ENCODE results near the gene ZNF19.
"Not testable (repeated sequence)": the region's sequence is repeated elsewhere in the genome, so short reads cannot be mapped to it uniquely, and the experiment has no call there.

Gene ZNF19

DNA sequence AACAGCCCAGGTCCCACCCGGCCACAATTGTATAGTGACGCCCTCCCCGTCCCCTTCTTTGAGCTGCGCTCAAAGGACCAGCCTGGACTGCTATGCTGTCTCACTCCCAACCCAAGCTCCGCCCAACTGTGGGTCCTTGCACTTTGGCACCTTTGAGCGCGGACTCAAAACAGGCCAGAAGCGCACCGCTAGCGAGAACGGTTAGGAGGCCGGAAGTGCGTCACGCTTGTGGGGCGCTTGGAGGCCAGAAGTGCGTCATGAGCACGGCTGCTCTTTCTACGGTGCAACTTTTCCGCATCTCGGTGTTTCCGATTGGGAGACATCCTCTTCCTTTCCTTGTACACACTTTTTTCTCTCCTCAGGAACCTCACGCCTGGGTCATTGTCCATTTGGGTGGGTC is at the start of gene ZNF19:
ZNF19 (minus strand) TSS at position 203 of the 400 bp plus-strand sequence. CDS start 7,210 bp downstream, outside the sequence.
- DNase-seq, result no peak

- no peak for DNase-seq
Observed at GRCh38 chr16:71537643-71538042, 48.5 kb upstream of the ZNF19 start.

DNA sequence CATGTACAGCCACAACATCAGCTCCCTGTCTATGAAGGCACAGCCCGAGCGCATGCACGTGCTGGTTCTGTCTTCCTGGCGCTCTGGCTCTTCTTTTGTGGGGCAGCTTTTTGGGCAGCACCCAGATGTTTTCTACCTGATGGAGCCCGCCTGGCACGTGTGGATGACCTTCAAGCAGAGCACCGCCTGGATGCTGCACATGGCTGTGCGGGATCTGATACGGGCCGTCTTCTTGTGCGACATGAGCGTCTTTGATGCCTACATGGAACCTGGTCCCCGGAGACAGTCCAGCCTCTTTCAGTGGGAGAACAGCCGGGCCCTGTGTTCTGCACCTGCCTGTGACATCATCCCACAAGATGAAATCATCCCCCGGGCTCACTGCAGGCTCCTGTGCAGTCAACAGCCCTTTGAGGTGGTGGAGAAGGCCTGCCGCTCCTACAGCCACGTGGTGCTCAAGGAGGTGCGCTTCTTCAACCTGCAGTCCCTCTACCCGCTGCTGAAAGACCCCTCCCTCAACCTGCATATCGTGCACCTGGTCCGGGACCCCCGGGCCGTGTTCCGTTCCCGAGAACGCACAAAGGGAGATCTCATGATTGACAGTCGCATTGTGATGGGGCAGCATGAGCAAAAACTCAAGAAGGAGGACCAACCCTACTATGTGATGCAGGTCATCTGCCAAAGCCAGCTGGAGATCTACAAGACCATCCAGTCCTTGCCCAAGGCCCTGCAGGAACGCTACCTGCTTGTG is 47.8 kb upstream of the ZNF19 start:
- no peak for DNase-seq

GRCh38 chr16:71532366-71532765 is 43.2 kb upstream of the ZNF19 start:
- no peak for DNase-seq

- DNase-seq, result no peak
Observed at GRCh38 chr16:71528863-71529262, 39.7 kb upstream of the ZNF19 start.

DNA sequence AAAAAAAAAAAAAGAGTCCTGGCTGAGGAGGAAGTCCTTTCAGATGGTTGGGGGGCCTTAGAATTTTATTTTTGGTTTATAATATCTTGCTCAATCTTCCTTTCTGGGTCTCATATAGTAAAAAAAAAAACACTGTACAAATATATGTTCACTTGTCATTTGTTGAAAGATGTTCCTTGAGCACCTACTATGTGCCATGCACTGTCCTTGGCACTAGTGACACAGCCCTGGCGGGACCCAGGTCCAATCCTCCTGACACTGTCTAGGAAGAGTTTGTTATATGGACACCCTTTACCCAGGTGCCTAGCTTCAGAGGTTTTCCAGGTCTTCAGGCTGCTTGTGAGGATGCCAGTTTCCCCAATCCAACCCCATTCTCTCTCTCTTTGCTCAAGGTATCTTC is 39.1 kb upstream of the ZNF19 start:
- no peak for DNase-seq

- no peak for DNase-seq
Observed at GRCh38 chr16:71526111-71526631, 37.0 kb upstream of the ZNF19 start, which contains the start of gene CHST4. CHST4 (plus strand) TSS chr16:71526426; CDS start chr16:71536678, 10,252 bp downstream.

DNA sequence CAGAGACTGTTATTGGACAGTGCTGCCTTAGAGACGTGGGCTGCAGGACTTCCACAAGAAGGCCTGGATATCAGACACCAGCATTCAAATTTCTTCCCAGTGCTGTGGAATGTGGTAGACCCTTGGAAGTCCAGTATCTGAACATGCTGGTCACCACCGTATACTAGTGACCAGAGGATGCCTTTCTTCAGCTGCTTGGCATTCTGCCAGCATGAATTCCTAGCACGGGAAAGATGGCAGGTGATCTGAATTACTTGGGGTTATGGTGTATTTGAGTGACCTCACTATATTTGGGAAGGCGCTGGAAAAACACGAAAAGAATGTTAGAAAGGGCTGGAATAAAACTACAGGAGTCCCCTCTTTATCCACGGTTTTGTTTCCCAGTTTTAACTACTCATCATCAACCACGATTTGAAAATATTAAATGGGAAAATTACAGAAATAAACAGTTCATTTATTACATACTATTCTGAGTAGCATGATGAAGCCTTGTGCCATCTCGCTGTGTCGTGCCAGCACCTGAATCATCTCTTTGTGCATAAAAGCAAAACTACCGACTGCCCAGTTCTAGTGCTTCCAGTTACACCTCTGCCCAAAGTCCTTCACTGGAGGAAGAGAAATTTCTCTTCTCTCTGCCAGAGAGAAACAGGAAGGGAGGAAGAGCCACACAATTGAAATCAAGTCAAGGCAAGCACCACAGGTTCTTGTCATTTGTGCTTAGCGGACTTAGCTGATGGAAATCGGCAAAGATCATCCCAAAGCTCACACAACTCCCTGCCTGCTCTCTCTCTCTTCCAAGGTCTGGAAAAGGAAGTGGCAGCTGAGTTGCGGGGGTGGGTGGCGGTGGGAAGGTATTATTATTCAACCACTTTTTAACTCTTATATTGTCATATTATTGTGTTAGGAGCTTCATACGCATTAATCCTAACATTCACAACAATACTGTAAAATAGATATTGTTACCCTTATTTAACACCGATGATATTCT is 35.7 kb upstream of the ZNF19 start:
- no peak for DNase-seq

GRCh38 chr16:71520550-71520949 is 31.4 kb upstream of the ZNF19 start:
- DNase-seq, result no peak

DNA sequence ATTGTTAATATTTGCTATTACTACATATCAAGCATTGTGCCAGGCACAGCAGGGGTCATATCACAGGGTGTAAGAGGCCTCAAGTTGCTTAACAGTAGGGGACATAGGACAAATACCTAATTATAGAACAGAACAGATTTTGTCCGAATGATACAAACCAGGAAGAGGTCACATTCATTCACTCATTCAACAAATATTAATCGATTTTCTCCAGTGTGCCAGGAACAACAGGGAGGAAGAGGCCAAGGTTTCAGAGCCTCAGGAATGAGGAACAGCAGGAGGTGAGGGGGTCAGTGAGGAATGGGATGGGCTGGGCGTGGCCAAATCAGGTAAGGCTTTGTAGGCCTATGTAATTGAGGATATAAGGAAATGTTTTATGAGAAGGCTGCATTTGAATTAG is 25.9 kb upstream of the ZNF19 start:
- no peak for DNase-seq

DNA sequence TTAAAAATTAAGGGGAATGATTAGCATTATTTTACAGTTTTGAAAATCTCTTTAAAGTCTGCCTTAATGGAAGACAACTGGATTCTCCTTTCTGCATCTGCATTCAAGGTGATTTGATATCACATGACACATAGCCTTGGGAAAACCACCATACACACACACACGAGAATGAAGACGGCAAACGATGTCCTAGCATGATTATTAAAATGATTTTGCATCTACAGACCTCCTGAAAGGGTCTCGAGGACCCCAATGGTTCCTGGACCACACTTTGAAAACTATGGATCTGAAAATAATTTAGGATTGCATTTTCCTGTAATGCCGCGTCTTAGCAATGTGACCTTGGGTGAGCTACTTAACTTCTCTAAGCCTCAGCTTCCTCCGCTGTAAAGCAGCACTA is 25.4 kb upstream of the ZNF19 start:
- DNase-seq, result no peak

DNA sequence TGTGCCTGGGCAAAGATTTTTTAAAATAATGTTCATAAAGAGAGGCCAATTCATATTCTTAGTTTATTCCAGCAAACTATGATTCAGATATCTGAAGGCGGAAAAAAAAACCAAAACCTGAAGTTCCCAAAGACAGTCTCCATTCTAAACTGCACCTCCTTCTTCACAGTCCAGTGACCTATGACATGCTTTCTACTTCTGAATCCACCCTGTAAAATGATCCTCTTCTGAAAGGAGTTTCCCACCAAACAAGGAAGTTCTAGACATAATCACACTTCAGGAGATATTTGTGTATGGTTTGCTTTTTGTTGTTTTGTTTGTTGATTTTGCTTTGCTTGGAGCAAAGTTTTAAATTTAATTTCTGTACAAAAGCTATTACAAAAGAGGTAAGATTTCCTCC is 24.2 kb upstream of the ZNF19 start:
- DNase-seq, result no peak

GRCh38 chr16:71507061-71507460 is 17.9 kb upstream of the ZNF19 start:
- no peak for DNase-seq

GRCh38 chr16:71504901-71505300 is 15.8 kb upstream of the ZNF19 start:
- DNase-seq, result no peak

- not testable (repeated sequence) for DNase-seq
Observed at GRCh38 chr16:71504051-71504450, 14.9 kb upstream of the ZNF19 start.

- DNase-seq, result no peak
Observed at GRCh38 chr16:71501547-71501946, 12.4 kb upstream of the ZNF19 start.

DNA sequence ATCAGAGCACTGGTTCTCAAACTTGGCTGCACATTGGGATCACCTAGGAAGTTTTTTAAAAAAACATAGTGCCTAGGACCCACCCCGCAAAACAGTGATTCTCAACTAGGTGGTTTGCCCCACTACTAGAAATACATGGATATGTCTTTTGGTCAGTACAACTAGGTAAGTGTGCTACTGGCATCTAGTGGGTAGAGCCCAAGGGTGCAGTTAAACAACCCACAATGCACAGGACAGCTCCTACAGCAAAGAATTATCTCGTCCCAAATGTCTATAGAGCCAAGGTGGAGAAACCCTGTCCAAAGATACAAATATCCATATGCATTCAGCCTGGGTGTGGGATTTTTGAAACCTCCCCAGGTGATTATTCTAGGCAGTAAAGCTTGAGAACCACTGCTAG is 11.8 kb upstream of the ZNF19 start:
- DNase-seq, result no peak

GRCh38 chr16:71499775-71500364 is 10.7 kb upstream of the ZNF19 start:
- no peak for DNase-seq

DNA sequence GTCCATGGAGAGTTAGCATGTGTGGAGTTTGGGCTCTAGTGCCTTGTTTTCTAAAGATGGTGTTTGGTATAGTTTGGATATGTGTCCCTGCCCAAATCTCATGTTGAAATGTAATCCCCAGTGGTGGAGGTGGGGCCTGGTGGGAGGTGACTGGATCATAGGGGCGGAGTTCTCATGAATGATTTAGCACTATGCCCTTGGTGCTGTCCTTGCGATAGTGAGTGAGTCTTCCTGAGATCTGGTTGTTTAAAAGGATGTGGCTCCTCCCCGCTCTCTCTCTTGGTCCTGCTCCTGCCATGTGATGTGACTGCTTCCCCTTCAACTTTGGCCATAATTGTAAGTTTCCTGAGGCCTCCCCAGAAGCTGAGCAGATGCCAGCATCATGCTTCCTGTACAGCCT is 8.9 kb upstream of the ZNF19 start:
- no peak for DNase-seq

- no peak for DNase-seq
Observed at GRCh38 chr16:71493213-71493612, 4.1 kb upstream of the ZNF19 start.

DNA sequence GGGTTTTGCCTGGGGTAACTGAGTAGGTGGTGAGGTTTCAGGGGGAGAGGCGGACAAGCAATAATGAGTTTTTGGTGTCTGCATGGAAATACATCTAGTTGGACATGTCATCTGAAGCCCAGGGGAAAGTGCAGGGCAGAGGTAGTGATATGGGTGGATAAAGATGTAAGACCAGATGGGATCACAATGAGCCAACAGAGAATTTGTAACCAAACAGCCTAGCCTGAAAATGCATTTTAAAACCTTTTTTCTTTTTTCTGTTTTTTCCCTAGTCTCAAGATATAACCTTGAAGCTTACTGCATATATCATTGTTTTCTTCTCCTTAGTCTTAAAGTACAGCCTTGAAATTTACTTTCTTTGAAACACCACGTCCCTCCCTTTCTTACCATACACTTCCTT is 3.7 kb upstream of the ZNF19 start:
- DNase-seq, result no peak

- DNase-seq, result no peak
Observed at GRCh38 chr16:71491054-71491453, 1.9 kb upstream of the ZNF19 start.

GRCh38 chr16:71490361-71490760 is 1.2 kb upstream of the ZNF19 start:
- no peak for DNase-seq
